MM.1S (cell line): Measurements from ENCODE around the gene NSD1.

ENCODE experiments used
- DNase-seq: peaks from one replicate; pipeline ENCODE4 v3.0.0-alpha.2; 2015
- H2AFZ ChIP-seq: fragments of 300-600 bp; sonication (generic); 2 replicates; pipeline ENCODE4 v1.6.0; 2016; ENCODE audit warnings: antibody characterized with exemption, low read length
- H3F3A ChIP-seq: fragments of 300-600 bp; sonication (generic); 2 replicates; pipeline ENCODE4 v1.6.1; 2016; ENCODE audit warnings: mild to moderate bottlenecking, antibody characterized with exemption, low read length, moderate library complexity, mixed read lengths; ENCODE audit not compliant: insufficient read depth
- H3K27ac ChIP-seq: fragments of 300-600 bp; sonication (generic); 2 replicates; pipeline ENCODE4 v1.5.1; 2016; ENCODE audit warnings: mild to moderate bottlenecking, low read length
- H3K27me3 ChIP-seq: fragments of 300-600 bp; sonication (generic); replicated peaks from 2 replicates; pipeline ENCODE4 v1.6.0; 2016; ENCODE audit warnings: low read length; ENCODE audit not compliant: insufficient read depth
- H3K36me3 ChIP-seq: fragments of 300-600 bp; sonication (generic); replicated peaks from 2 replicates; pipeline ENCODE4 v1.6.1; 2016; ENCODE audit warnings: mild to moderate bottlenecking, low read length, mixed read lengths; ENCODE audit not compliant: insufficient read depth
- H3K4me1 ChIP-seq: fragments of 300-600 bp; sonication (generic); 2 replicates; pipeline ENCODE4 v1.6.1; 2016; ENCODE audit warnings: low read length, mixed read lengths
- H3K4me2 ChIP-seq: fragments of 300-600 bp; sonication (generic); 2 replicates; pipeline ENCODE4 v1.6.0; 2016; ENCODE audit warnings: low read depth, low read length
- H3K4me3 ChIP-seq: fragments of 300-600 bp; sonication (generic); 2 replicates; pipeline ENCODE4 v1.5.1; 2016; ENCODE audit warnings: low read length, mixed read lengths
- H3K79me2 ChIP-seq: fragments of 300-600 bp; sonication (generic); 2 replicates; pipeline ENCODE4 v1.6.1; 2016; ENCODE audit warnings: mixed run types, low read length, mixed read lengths
- H3K9ac ChIP-seq: fragments of 300-600 bp; sonication (generic); 2 replicates; pipeline ENCODE4 v1.6.1; 2016; ENCODE audit warnings: low read length, mixed read lengths
- H3K9me2 ChIP-seq: fragments of 300-600 bp; sonication (generic); replicated peaks from 2 replicates; pipeline ENCODE4 v1.6.1; 2016; ENCODE audit warnings: mild to moderate bottlenecking, low read length, mixed read lengths; ENCODE audit not compliant: insufficient read depth
- H3K9me3 ChIP-seq: fragments of 300-600 bp; sonication (generic); replicated peaks from 2 replicates; pipeline ENCODE4 v1.6.1; 2016; ENCODE audit warnings: mild to moderate bottlenecking, low read length, mixed read lengths; ENCODE audit not compliant: insufficient read depth
- H4K20me1 ChIP-seq: fragments of 300-600 bp; sonication (generic); 2 replicates; pipeline ENCODE4 v1.6.1; 2016; ENCODE audit warnings: mild to moderate bottlenecking, low read length, moderate library complexity, mixed read lengths; ENCODE audit not compliant: insufficient read depth
- CTCF ChIP-seq: fragments of 300-600 bp; sonication (generic); IDR thresholded peaks from 2 replicates; pipeline ENCODE4 v1.5.1; 2016; ENCODE audit warnings: antibody characterized with exemption, low read length, mixed read lengths
- EZH2 ChIP-seq: fragments of 300-600 bp; sonication (generic); optimal IDR thresholded peaks from 2 replicates; pipeline ENCODE3; 2017; ENCODE audit warnings: low read depth, mild to moderate bottlenecking, antibody characterized with exemption, low read length, mixed read lengths
- EZH2phosphoT487 ChIP-seq: fragments of 300-600 bp; sonication (generic); IDR thresholded peaks from 2 replicates; pipeline ENCODE4 v1.6.1; 2018; ENCODE audit warnings: antibody characterized with exemption, low read length

The NSD1 gene

GRCh38 chr5:177133096-177133852, at the start of gene NSD1:
TSS of gene NSD1 (plus strand) at chr5:177133773. CDS start at chr5:177135104, 1,331 bp downstream.
- H3K27ac ChIP-seq: peak within 1 kb of the TSS; percentile 28; the same call in 1 of the 2 replicates

GRCh38 chr5:177084175-177084574, 49.4 kb upstream of the NSD1 start:
- Histone ChIP-seq H3K4me1 (peaks cover 5% of the 10 kb centered on the region; the same call in 1 of the 2 replicates), H3F3A (peaks cover 13% of the 10 kb centered on the region), H3K4me2 (no peak overlapping the region)

More at GRCh38 chr5:177133096-177133852, at the start of gene NSD1:
- peak within 1 kb of the TSS; percentile 89 for H3K9ac ChIP-seq
- peak within 1 kb of the TSS; percentile 83 for H2AFZ ChIP-seq
- DNase-seq: peak; percentile 87
- H3K36me3 ChIP-seq: peaks cover 3% of the 10 kb centered on the region; the same call in 1 of the 2 replicates
- H3K9me3 ChIP-seq: no peaks in the 10 kb centered on the region
- H3F3A ChIP-seq: peaks cover 10% of the 10 kb centered on the region; the same call in 1 of the 2 replicates
- H3K4me1 ChIP-seq: peaks cover 23% of the 10 kb centered on the region
- no peaks in the 10 kb centered on the region for H3K27me3 ChIP-seq
- H3K9me2 ChIP-seq: no peaks in the 10 kb centered on the region
- H4K20me1 ChIP-seq: no peaks in the 10 kb centered on the region
- peak within 1 kb of the TSS; percentile 93 for H3K4me3 ChIP-seq
- no peak for TF ChIP-seq CTCF
- no peak for TF ChIP-seq EZH2phosphoT487
- TF ChIP-seq EZH2: no peak
- H3K79me2 ChIP-seq: peaks cover 36% of the 10 kb centered on the region
- H3K4me2 ChIP-seq: peak within 1 kb of the TSS; percentile 90

GRCh38 chr5:177085985-177086653, 47.5 kb upstream of the NSD1 start:
- peak overlapping the region; percentile 24; the same call in 1 of the 2 replicates for H3K4me2 ChIP-seq
- H3K79me2 ChIP-seq: no peaks in the 10 kb centered on the region
- no peak overlapping the region for H2AFZ ChIP-seq
- TF ChIP-seq EZH2phosphoT487: no peak
- TF ChIP-seq EZH2: no peak
- no peak for TF ChIP-seq CTCF
- H3K9me2 ChIP-seq: no peaks in the 10 kb centered on the region
- no peak for DNase-seq
- no peaks in the 10 kb centered on the region for H3K36me3 ChIP-seq
- H3K4me1 ChIP-seq: peaks cover 5% of the 10 kb centered on the region; the same call in 1 of the 2 replicates
- H3K27ac ChIP-seq: no peak overlapping the region
- H4K20me1 ChIP-seq: no peaks in the 10 kb centered on the region
- no peak overlapping the region for H3K9ac ChIP-seq
- H3K27me3 ChIP-seq: peaks cover 5% of the 10 kb centered on the region; the same call in 1 of the 2 replicates
- H3K4me3 ChIP-seq: no peak overlapping the region
- peaks cover 13% of the 10 kb centered on the region for H3F3A ChIP-seq
- no peaks in the 10 kb centered on the region for H3K9me3 ChIP-seq

More at GRCh38 chr5:177084175-177084574, 49.4 kb upstream of the NSD1 start:
- Histone ChIP-seq H3K9ac (no peak overlapping the region), H3K4me3 (no peak overlapping the region), H3K36me3 (no peaks in the 10 kb centered on the region), H3K79me2 (no peaks in the 10 kb centered on the region), H3K27me3 (0 out of 2 replicates have a peak, but pooled peaks cover 4% of the 10 kb centered on the region), H4K20me1 (no peaks in the 10 kb centered on the region), H3K9me2 (no peaks in the 10 kb centered on the region), H2AFZ (no peak overlapping the region), H3K9me3 (no peaks in the 10 kb centered on the region), H3K27ac (no peak overlapping the region)
- no peak for DNase-seq
- TF ChIP-seq EZH2 (no peak), EZH2phosphoT487 (no peak), CTCF (no peak)
